ENCODE results near the gene CDH13.

Gene CDH13

GRCh38 chr16:82936941-82937551 lies 310.3 kb downstream of the CDH13 start (continued):
- TF ChIP-seq TSHZ2 (CRISPR knock-in tag; IDR thresholded peaks at IDR 0.05): no peak
- no peak for TF ChIP-seq ZNF565 (CRISPR knock-in tag; conservative IDR thresholded peaks at IDR 0.05; ENCODE audit: low read depth)
- TF ChIP-seq RARB (CRISPR knock-in tag; IDR thresholded peaks at IDR 0.05): no peak

GRCh38 chr16:82937926-82938520 lies 311.3 kb downstream of the CDH13 start:
- TF ChIP-seq GLIS3 (CRISPR knock-in tag; IDR thresholded peaks at IDR 0.05) (no peak), ZC3H10 (CRISPR knock-in tag; IDR thresholded peaks at IDR 0.05) (no peak), ARNTL (CRISPR knock-in tag; IDR thresholded peaks at IDR 0.05; ENCODE audit: borderline replicate concordance, low read depth) (no peak), TSHZ2 (CRISPR knock-in tag; IDR thresholded peaks at IDR 0.05) (no peak), ZFP30 (CRISPR knock-in tag; IDR thresholded peaks at IDR 0.05) (no peak), BACH2 (CRISPR knock-in tag; IDR thresholded peaks at IDR 0.05; ENCODE audit: borderline replicate concordance) (no peak), TCF4 (CRISPR knock-in tag; IDR thresholded peaks at IDR 0.05; ENCODE audit: borderline replicate concordance) (no peak), OSR1 (CRISPR knock-in tag; IDR thresholded peaks at IDR 0.05) (no peak), ZNF8 (CRISPR knock-in tag; IDR thresholded peaks at IDR 0.05) (no peak), ZNF565 (CRISPR knock-in tag; conservative IDR thresholded peaks at IDR 0.05; ENCODE audit: low read depth) (no peak), ZFP3 (CRISPR knock-in tag; IDR thresholded peaks at IDR 0.05) (no peak), CSRNP3 (CRISPR knock-in tag; IDR thresholded peaks at IDR 0.05) (no peak), TOX (CRISPR knock-in tag; IDR thresholded peaks at IDR 0.05; ENCODE audit: borderline replicate concordance) (no peak), ISL1 (CRISPR knock-in tag; IDR thresholded peaks at IDR 0.05) (no peak), POU6F1 (CRISPR knock-in tag; IDR thresholded peaks at IDR 0.05; ENCODE audit: borderline replicate concordance, low read depth) (no peak), RARB (CRISPR knock-in tag; IDR thresholded peaks at IDR 0.05) (no peak), ZNF70 (CRISPR knock-in tag; IDR thresholded peaks at IDR 0.05) (no peak), ESRRG (CRISPR knock-in tag; IDR thresholded peaks at IDR 0.05) (no peak), PPARA (CRISPR knock-in tag; IDR thresholded peaks at IDR 0.05; ENCODE audit: borderline replicate concordance) (no peak)
- ATAC-seq: no peak

GRCh38 chr16:82943371-82943770 lies 316.6 kb downstream of the CDH13 start:
- ATAC-seq: no peak
- no peak for TF ChIP-seq CSDC2 (CRISPR knock-in tag; IDR thresholded peaks at IDR 0.05)
- TF ChIP-seq TSHZ2 (CRISPR knock-in tag; IDR thresholded peaks at IDR 0.05): no peak
- TF ChIP-seq POU6F1 (CRISPR knock-in tag; IDR thresholded peaks at IDR 0.05; ENCODE audit: borderline replicate concordance, low read depth): no peak
- TF ChIP-seq RARB (CRISPR knock-in tag; IDR thresholded peaks at IDR 0.05): no peak

Measured in SK-N-SH treated with all-trans-retinoic acid at 6 μM for 48 hours (cell line).